ENCODE measurements around the gene RHOD. TPM values are rescaled to one million over a fixed set of nuclear protein-coding genes. Genes with fewer than 3 reads are reported as not detected.

RHOD gene
- total RNA-seq, 4 donors from 2014 or later: 6.9 to 29.9 (median 22.6) TPM

DNA sequence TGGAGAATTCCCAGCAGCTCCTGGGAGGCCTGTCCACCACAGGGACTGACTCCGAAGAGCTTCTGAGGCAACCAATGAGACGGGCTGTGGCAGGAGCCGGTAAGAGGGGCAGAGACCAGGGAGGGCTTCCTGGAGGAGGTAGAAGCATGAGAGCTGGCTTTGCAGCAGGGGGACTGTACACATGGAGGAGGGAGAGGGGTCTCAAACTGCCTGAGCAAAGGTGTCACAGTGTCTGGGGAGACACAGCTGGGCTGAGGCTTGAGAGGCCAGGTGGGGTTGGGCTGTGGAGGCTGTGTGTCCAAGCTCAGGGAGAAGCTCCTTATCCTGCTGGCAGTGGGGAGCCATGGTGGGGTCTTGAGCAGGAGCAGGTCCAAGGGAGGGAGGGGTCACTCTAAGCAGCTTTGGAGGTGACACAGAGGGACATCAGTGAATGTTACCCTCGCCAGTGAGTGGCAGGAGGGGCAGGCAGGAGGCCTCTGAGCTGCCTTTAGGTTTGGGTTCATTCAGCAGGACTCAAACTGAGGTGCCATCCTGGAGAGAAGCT lies 4.6 kb upstream of the RHOD start:
- TF ChIP-seq, protein P1, sequence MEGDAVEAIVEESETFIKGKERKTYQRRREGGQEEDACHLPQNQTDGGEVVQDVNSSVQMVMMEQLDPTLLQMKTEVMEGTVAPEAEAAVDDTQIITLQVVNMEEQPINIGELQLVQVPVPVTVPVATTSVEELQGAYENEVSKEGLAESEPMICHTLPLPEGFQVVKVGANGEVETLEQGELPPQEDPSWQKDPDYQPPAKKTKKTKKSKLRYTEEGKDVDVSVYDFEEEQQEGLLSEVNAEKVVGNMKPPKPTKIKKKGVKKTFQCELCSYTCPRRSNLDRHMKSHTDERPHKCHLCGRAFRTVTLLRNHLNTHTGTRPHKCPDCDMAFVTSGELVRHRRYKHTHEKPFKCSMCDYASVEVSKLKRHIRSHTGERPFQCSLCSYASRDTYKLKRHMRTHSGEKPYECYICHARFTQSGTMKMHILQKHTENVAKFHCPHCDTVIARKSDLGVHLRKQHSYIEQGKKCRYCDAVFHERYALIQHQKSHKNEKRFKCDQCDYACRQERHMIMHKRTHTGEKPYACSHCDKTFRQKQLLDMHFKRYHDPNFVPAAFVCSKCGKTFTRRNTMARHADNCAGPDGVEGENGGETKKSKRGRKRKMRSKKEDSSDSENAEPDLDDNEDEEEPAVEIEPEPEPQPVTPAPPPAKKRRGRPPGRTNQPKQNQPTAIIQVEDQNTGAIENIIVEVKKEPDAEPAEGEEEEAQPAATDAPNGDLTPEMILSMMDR (IDR thresholded peaks at IDR 0.05): no peak

DNA sequence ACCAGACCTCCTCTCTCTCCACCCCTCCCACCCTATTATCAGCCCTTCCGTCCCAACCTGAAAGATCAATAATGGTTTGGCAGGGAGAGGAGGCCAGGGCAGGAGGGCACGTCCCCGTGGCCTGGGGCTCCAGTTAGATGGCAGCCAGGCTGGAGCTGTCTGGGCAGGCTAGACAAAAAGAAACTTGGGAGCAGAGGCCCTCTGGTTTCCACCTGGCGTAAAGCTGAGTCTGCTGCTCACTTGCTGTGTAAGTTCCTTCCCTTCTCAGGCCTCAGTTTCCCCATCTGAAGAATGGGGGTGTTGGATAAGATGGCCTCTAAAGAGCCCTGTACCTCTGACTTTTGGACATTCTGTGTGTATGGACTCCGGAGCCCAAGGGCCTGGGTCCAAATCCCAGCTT lies 3.8 kb upstream of the RHOD start:
- ATAC-seq (ENCODE audit: low FRiP score): no peak

More for the DNA sequence above, 4.6 kb upstream of the RHOD start:
- no peak for ATAC-seq (ENCODE audit: low FRiP score)
- DNase-seq (ENCODE audit: low spot score): no peak

DNA sequence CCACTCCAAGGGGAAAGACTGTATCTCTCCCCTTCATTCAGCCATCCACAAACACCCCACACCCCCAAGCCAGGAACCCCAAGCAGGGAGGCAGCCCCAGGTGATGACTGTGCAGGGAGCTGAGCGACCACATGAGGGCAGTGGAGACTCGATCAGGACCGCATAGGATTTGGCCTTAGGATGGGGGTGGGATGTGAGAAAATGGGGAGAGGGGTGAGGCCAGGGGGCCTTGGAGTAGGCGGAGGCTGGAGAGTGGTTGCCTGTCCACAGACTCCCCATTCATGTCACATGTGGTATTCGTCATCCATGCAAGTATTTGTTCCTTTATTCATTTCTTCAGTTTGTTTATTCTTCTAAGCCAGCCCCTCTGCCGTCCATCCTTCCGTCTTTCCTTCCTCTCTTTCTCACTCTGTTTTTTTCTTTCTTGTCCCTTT lies 2.7 kb upstream of the RHOD start:
- DNase-seq (ENCODE audit: low spot score) (peak; percentile 33), ATAC-seq (ENCODE audit: low FRiP score) (peak; percentile 47)
- TF ChIP-seq, protein P1 (IDR thresholded peaks at IDR 0.05): no peak

More for the DNA sequence above, 3.8 kb upstream of the RHOD start:
- no peak for DNase-seq (ENCODE audit: low spot score)
- TF ChIP-seq, protein P1 (IDR thresholded peaks at IDR 0.05): no peak

DNA sequence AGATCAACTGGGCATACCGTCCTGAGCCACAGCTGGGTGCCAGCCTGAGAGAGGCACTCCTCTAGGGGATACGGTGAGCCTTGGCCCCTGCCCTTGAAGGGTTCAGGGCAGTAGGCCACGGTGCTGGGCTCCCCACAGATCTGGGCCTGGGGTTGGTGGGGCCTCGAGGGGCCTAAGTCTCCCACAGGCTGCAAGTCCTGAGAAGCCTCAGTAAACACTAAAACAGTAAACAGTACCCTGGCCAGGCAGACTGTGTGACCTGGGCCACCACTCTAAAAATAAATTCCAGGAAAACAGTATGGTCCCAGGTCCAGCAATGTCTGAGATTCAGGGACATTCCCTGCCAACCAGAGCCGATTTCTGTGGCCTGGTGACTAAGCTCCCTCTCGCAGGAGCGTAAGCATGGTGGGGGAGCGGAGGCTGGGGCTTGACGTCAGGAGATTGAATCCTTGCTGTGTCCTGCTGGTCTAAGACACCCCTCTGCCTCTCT lies 2.3 kb upstream of the RHOD start:
- ATAC-seq (ENCODE audit: low FRiP score): no peak
- TF ChIP-seq, protein P1 (IDR thresholded peaks at IDR 0.05): no peak
- DNase-seq (ENCODE audit: low spot score): no peak

DNA sequence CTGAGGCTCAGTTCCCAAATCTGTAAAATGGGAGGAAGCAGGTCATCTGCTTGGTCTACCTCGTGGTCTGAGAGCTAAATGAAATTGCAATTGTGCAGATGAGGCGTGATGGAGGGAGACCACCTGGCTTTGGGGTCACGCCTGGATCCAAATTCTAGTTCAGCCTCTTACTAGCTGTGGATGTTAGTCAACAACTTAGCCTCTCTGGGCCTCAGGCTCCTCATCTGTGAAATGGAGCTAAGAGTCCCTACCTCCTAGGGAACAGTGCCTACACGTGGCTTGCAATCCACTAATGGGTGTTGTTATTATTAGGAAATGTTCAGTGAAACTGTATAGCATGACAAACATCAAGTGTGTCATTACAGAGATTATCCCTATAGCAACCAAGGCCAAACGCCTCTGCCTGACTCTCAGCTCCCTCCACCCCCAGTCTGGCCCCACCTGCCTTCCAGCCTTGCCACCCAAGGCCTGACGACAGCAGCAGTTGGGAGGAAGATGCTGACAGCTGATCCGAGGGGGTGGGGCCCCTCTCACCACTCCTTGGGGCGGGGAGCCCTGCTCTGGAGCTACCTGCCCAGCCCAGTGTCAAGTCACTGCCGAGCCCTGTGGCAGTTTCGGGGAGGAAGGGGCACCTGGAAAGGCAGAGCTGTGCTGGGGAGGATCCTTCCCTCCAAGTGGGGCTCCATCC lies 1.7 kb upstream of the RHOD start:
- peak; percentile 58 for ATAC-seq (ENCODE audit: low FRiP score)
- TF ChIP-seq, protein P1 (IDR thresholded peaks at IDR 0.05): no peak
- DNase-seq (ENCODE audit: low spot score): no peak

DNA sequence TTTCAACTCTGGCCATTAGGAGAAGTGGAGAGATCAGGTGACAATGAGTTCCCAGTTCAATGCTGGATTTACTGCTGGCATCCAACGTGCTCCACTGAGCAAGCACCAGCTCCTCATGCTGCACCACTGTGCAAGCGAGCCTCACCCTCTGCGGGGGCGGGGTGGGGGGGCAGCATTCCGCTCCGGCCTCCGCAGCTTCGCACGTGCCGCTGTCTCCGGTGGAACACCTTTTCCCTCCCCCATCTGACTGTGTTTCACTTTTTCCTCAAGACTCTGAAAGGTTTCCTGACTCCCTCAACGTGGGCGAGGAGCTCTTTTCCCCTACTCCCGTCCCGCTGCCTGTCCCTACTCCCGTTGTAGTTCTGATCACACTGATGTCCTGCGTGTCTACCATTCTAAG lies 835 bp upstream of the RHOD start:
- DNase-seq (ENCODE audit: low spot score) (no peak), ATAC-seq (ENCODE audit: low FRiP score) (peak; percentile 71)
- TF ChIP-seq, protein P1 (IDR thresholded peaks at IDR 0.05): no peak

DNA sequence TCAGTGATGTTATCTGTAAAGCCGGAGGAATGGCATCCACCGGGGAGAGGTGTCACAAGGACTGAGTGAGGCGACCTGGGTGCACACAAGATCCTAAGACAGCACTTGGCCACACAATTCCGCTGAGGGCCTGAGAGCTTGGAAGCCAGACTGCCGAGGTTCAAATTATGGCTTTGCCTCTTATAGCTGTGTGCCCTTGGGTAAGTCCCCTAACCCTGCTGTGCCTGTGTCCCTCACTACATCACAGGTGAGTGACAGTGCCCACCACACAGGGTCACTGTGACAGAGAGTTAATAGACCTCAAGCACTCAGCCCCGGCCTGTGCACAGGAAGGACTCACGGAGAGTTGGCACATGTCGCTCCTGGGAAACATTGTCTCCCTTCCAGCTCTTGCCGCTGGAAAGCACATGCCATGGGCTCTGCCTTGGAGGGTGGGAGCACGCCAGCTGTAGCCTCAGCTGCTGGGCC lies 592 bp downstream of the RHOD start:
- DNase-seq (ENCODE audit: low spot score): no peak
- ATAC-seq (ENCODE audit: low FRiP score): no peak
- TF ChIP-seq, protein P1 (IDR thresholded peaks at IDR 0.05): no peak
